Measurements from ENCODE around the gene UFM1.

DNA sequence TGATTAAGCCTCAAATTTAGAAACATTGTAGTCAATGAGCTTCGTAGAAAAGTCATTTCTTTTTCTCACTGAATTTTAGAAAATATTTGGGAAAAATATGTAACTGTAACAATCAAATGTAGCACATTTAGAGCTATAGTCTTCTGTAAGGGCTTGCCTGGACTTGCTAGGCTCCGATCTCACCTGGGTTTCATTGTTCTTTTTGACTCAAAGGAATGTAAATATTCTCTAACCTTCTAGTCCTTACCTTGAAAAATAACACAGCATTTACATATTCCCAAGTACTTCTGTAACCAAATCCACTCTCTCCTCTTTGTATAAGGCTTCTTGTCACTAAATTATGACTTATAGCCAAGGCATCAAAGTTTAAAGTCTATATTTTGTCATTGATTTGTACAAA is 2.9 kb upstream of the UFM1 start:
- TF ChIP-seq, protein P1, sequence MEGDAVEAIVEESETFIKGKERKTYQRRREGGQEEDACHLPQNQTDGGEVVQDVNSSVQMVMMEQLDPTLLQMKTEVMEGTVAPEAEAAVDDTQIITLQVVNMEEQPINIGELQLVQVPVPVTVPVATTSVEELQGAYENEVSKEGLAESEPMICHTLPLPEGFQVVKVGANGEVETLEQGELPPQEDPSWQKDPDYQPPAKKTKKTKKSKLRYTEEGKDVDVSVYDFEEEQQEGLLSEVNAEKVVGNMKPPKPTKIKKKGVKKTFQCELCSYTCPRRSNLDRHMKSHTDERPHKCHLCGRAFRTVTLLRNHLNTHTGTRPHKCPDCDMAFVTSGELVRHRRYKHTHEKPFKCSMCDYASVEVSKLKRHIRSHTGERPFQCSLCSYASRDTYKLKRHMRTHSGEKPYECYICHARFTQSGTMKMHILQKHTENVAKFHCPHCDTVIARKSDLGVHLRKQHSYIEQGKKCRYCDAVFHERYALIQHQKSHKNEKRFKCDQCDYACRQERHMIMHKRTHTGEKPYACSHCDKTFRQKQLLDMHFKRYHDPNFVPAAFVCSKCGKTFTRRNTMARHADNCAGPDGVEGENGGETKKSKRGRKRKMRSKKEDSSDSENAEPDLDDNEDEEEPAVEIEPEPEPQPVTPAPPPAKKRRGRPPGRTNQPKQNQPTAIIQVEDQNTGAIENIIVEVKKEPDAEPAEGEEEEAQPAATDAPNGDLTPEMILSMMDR (IDR thresholded peaks at IDR 0.05): no peak
- TF ChIP-seq EZH2 (IDR thresholded peaks at IDR 0.05; ENCODE audit: borderline replicate concordance, insufficient read depth, low read depth, low read length, poor library complexity, severe bottlenecking): no peak

All from B cell (primary cell).